Smooth muscle cell (in vitro differentiated cells): ENCODE results near the gene IFIT2. TPM values are rescaled to one million over a fixed set of nuclear protein-coding genes. Genes with fewer than 3 reads are reported as not detected.

Experiments used
- DNase-seq: peaks from one replicate; lab custom pipeline; 2025; ENCODE audit not compliant: unreplicated experiment; lab: John Stamatoyannopoulos, UW
- H2AFZ ChIP-seq: fragments of 200-600 bp; sonication (generic); 2 replicates; pipeline ENCODE4 v1.6.0; 2016; ENCODE audit warnings: antibody characterized with exemption, low read depth, mild to moderate bottlenecking
- H3F3A ChIP-seq: fragments of 200-600 bp; sonication (generic); 2 replicates; pipeline ENCODE4 v1.6.0; 2017; ENCODE audit warnings: antibody characterized with exemption, low read depth
- H3K27ac ChIP-seq: fragments of 200-600 bp; sonication (generic); 2 replicates; pipeline ENCODE4 v1.5.1; 2016; ENCODE audit warnings: low read depth, mild to moderate bottlenecking
- H3K27me3 ChIP-seq: fragments of 200-600 bp; sonication (generic); 2 replicates; pipeline ENCODE4 v1.6.1; 2016; ENCODE audit warnings: low read depth, mild to moderate bottlenecking
- H3K36me3 ChIP-seq: fragments of 200-600 bp; sonication (generic); 2 replicates; pipeline ENCODE4 v1.5.1; 2016; ENCODE audit warnings: low read depth
- H3K4me1 ChIP-seq: fragments of 200-600 bp; sonication (generic); 2 replicates; pipeline ENCODE4 v1.5.1; 2016; ENCODE audit warnings: low read depth
- H3K4me2 ChIP-seq: fragments of 200-600 bp; sonication (generic); 2 replicates; pipeline ENCODE4 v1.6.0; 2016; ENCODE audit warnings: mild to moderate bottlenecking
- H3K4me3 ChIP-seq: fragments of 200-600 bp; sonication (generic); 2 replicates; pipeline ENCODE4 v1.5.1; 2016; ENCODE audit warnings: mild to moderate bottlenecking
- H3K79me2 ChIP-seq: fragments of 200-600 bp; sonication (generic); 2 replicates; pipeline ENCODE4 v1.6.0; 2016; ENCODE audit warnings: low read depth, mild to moderate bottlenecking
- H3K9ac ChIP-seq: fragments of 200-600 bp; sonication (generic); 2 replicates; pipeline ENCODE4 v1.6.0; 2016; ENCODE audit warnings: low read depth
- H3K9me3 ChIP-seq: fragments of 200-600 bp; sonication (generic); replicated peaks from 2 replicates; pipeline ENCODE4 v1.5.1; 2016; ENCODE audit warnings: low read depth
- H4K20me1 ChIP-seq: fragments of 200-600 bp; sonication (generic); 2 replicates; pipeline ENCODE4 v1.6.0; 2016; ENCODE audit warnings: low read depth
- WGBS: methylation state at CpG from one replicate; pipeline ENCODE4 v1.1.7; 2016; ENCODE audit warnings: low lambda C conversion rate; 5-methylcytosine and 5-hydroxymethylcytosine counted together
- polyA plus RNA-seq: library from polyadenylated mRNA; unstranded; fragments of >200 nt; fragmentation: Nextera tagmentation; extraction: Ambion mirVana; gene quantifications from 2 replicates; pipeline ENCODE4 v1.2.1, GENCODE V29; 2016
- total RNA-seq: library from RNA; depleted of rRNA; stranded (reverse); fragments of >200 nt; gene quantifications from 2 replicates; pipeline ENCODE4 v1.2.3, GENCODE V29; 2014
- TF ChIP-seq, protein P1 (sequence below): fragments of 200-600 bp; sonication (generic); IDR thresholded peaks from 2 replicates; pipeline ENCODE4 v1.5.1; 2017; ENCODE audit warnings: borderline replicate concordance, mild to moderate bottlenecking, antibody characterized with exemption; ENCODE audit not compliant: insufficient read depth, poor library complexity, severe bottlenecking

The IFIT2 gene
- total and polyA plus RNA-seq, 2 experiments from 2014 or later = 0.27 to 1.5 TPM

- H3K9ac ChIP-seq = no peak overlapping the region
- no peaks in the 10 kb centered on the region for H3K36me3 ChIP-seq
- H3K27ac ChIP-seq = no peak overlapping the region
- no peaks in the 10 kb centered on the region for H3K27me3 ChIP-seq
- no peaks in the 10 kb centered on the region for H4K20me1 ChIP-seq
- 87% methylated on average over 5 of the region's 5 CpGs for WGBS
- no peaks in the 10 kb centered on the region for H3K9me3 ChIP-seq
- no peaks in the 10 kb centered on the region for H3K79me2 ChIP-seq
- no peaks in the 10 kb centered on the region for H3F3A ChIP-seq
- no peak overlapping the region for H3K4me3 ChIP-seq
- H3K4me1 ChIP-seq = peaks cover 23% of the 10 kb centered on the region
- DNase-seq = no peak
- TF ChIP-seq, protein P1, sequence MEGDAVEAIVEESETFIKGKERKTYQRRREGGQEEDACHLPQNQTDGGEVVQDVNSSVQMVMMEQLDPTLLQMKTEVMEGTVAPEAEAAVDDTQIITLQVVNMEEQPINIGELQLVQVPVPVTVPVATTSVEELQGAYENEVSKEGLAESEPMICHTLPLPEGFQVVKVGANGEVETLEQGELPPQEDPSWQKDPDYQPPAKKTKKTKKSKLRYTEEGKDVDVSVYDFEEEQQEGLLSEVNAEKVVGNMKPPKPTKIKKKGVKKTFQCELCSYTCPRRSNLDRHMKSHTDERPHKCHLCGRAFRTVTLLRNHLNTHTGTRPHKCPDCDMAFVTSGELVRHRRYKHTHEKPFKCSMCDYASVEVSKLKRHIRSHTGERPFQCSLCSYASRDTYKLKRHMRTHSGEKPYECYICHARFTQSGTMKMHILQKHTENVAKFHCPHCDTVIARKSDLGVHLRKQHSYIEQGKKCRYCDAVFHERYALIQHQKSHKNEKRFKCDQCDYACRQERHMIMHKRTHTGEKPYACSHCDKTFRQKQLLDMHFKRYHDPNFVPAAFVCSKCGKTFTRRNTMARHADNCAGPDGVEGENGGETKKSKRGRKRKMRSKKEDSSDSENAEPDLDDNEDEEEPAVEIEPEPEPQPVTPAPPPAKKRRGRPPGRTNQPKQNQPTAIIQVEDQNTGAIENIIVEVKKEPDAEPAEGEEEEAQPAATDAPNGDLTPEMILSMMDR = no peak
- H3K4me2 ChIP-seq = no peak overlapping the region
- H2AFZ ChIP-seq = no peak overlapping the region
Measured at GRCh38 chr10:89343089-89343767, 41.4 kb downstream of the IFIT2 start.

DNA sequence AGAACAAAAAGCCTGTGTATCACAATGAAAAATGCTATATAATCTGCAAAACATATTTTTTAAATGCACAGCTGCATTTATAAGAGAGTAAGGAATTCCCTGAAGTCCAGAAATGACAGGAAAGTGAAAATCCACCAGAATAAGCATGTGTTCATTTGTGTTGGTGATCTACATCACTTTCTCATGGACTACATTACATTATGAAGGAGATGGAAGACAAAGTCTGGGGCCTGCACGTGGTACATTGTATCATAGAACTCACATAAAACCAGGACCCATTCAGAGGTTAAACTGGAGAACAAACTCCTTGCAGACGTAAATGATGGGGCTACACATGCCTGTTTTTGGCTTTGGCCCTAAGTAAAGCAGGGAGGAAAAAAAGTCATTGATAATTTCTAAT is 42.3 kb downstream of the IFIT2 start:
- Histone ChIP-seq H3K36me3 (no peaks in the 10 kb centered on the region), H3K4me2 (no peak overlapping the region), H3K4me3 (no peak overlapping the region), H3K4me1 (peaks cover 31% of the 10 kb centered on the region), H3K27ac (no peak overlapping the region), H4K20me1 (no peaks in the 10 kb centered on the region), H3K27me3 (no peaks in the 10 kb centered on the region), H3F3A (no peaks in the 10 kb centered on the region), H3K79me2 (no peaks in the 10 kb centered on the region), H3K9ac (no peak overlapping the region), H3K9me3 (no peaks in the 10 kb centered on the region), H2AFZ (no peak overlapping the region)
- WGBS = 81% methylated on average over 2 of the region's 2 CpGs
- no peak for DNase-seq
- TF ChIP-seq, protein P1 = no peak

GRCh38 chr10:89345367-89346000 is 43.6 kb downstream of the IFIT2 start:
- Histone ChIP-seq H3F3A (peaks cover 9% of the 10 kb centered on the region), H3K9ac (no peak overlapping the region), H3K4me3 (no peak overlapping the region), H3K4me1 (peaks cover 39% of the 10 kb centered on the region), H3K79me2 (no peaks in the 10 kb centered on the region), H3K9me3 (no peaks in the 10 kb centered on the region), H3K36me3 (no peaks in the 10 kb centered on the region), H2AFZ (no peak overlapping the region), H4K20me1 (no peaks in the 10 kb centered on the region), H3K27ac (no peak overlapping the region), H3K27me3 (no peaks in the 10 kb centered on the region), H3K4me2 (no peak overlapping the region)
- TF ChIP-seq, protein P1 = no peak
- no peak for DNase-seq
- over 99% methylated on average over 4 of the region's 4 CpGs for WGBS
